Caco-2 (cell line): Measurements from ENCODE around the gene TMEM184C. TPM values are rescaled to one million over a fixed set of nuclear protein-coding genes. Genes with fewer than 3 reads are reported as not detected.

ENCODE experiments used
- BruUV-seq: library from RNA; stranded (reverse); fragments of 400-500 nt; replicated peaks from 2 replicates; lab custom pipeline; 2021; lab: Mats Ljungman, UMichigan
- CTCF ChIA-PET: fragments of 300-600 bp; sonication (Branson Sonifier 250); formaldehyde crosslinking; loops from one replicate; lab custom pipeline; 2022; ENCODE audit warnings: antibody characterized with exemption; lab: Charles Lee
- POLR2A ChIA-PET: fragments of 300-600 bp; sonication (Branson Sonifier 250); formaldehyde crosslinking; loops from one replicate; lab custom pipeline; 2022; ENCODE audit warnings: antibody characterized with exemption; lab: Charles Lee
- DNase-seq, 2 experiments: peaks; one replicate each; pipeline versions ENCODE4 v3.0.0 to v3.0.0-alpha.2; 2020 to 2022
- H3K27me3 ChIP-seq: replicated peaks from 2 replicates; pipeline ENCODE4 v1.6.0; 2011; ENCODE audit warnings: low read length; ENCODE audit not compliant: control insufficient read depth, insufficient read depth
- H3K36me3 ChIP-seq: 2 replicates; pipeline ENCODE4 v1.5.1; 2011; ENCODE audit warnings: low read length; ENCODE audit not compliant: control insufficient read depth, insufficient read depth
- H3K4me1 ChIP-seq: fragments of 250-450 bp; sonication (Bioruptor Pico); 2 replicates; pipeline ENCODE4 v1.5.1; 2020; ENCODE audit warnings: mild to moderate bottlenecking
- H3K4me3 ChIP-seq: 2 replicates; pipeline ENCODE4 v1.5.1; 2011; ENCODE audit warnings: low read depth, mild to moderate bottlenecking, control low read depth, low read length
- H3K9me3 ChIP-seq: fragments of 250-450 bp; sonication (Bioruptor Pico); 2 replicates; pipeline ENCODE4 v1.5.1; 2020; ENCODE audit warnings: mild to moderate bottlenecking, moderate library complexity
- H3K27ac Mint-ChIP-seq: one replicate; pipeline ENCODE4 v1.8.0; 2022; ENCODE audit warnings: mixed read lengths; ENCODE audit not compliant: unreplicated experiment
- H3K27me3 Mint-ChIP-seq: one replicate; pipeline ENCODE4 v1.8.0; 2022; ENCODE audit warnings: mixed read lengths; ENCODE audit not compliant: insufficient read depth, unreplicated experiment
- H3K36me3 Mint-ChIP-seq: one replicate; pipeline ENCODE4 v1.8.0; 2022; ENCODE audit warnings: mild to moderate bottlenecking, mixed read lengths; ENCODE audit not compliant: insufficient read depth, unreplicated experiment
- H3K4me1 Mint-ChIP-seq: one replicate; pipeline ENCODE4 v1.8.0; 2022; ENCODE audit warnings: low read depth, mixed read lengths; ENCODE audit not compliant: unreplicated experiment
- H3K4me3 Mint-ChIP-seq: one replicate; pipeline ENCODE4 v1.8.0; 2022; ENCODE audit warnings: mild to moderate bottlenecking, moderate library complexity, mixed read lengths; ENCODE audit not compliant: unreplicated experiment
- H3K9me3 Mint-ChIP-seq: one replicate; pipeline ENCODE4 v1.8.0; 2022; ENCODE audit warnings: mixed read lengths; ENCODE audit not compliant: unreplicated experiment
- CTCF ChIP-seq, 2 experiments: fragments of 200-600 bp in 1 of 2; IDR thresholded peaks; 1 replicate in 1 of 2; 2 replicates in 1 of 2; pipeline versions ENCODE4 v1.5.1 to v1.8.0; 2011 to 2022; ENCODE audit warnings: antibody characterized with exemption in 1 of 2, control low read depth in 1 of 2, inconsistent platforms in 1 of 2, low read depth in 1 of 2, low read length in 1 of 2, mild to moderate bottlenecking in 1 of 2, moderate library complexity in 1 of 2; ENCODE audit not compliant: insufficient read depth in 1 of 2, severe bottlenecking in 1 of 2, unreplicated experiment in 1 of 2
- intact Hi-C: fragments of 100-400 bp; cut with micrococcal nuclease; formaldehyde crosslinking; loops from one replicate; pipeline ENCODE4 v1.10.0; 2022; ENCODE audit not compliant: unreplicated experiment
- total RNA-seq: library from RNA; stranded (reverse); gene quantifications from 2 replicates; pipeline ENCODE4 v1.2.3, GENCODE V29; 2022

TMEM184C gene
- total RNA-seq, 1 experiment from 2014 or later: 36.2 TPM

- BruUV-seq: no TSS peak
- Histone ChIP-seq H3K36me3 (no peaks in the 10 kb centered on the region), H3K27me3 (no peaks in the 10 kb centered on the region), H3K4me3 (no peak overlapping the region), H3K4me1 (no peaks in the 10 kb centered on the region), H3K9me3 (no peaks in the 10 kb centered on the region)
- DNase-seq: peak; percentile 40 to 65
- Mint-ChIP-seq H3K9me3 (no peaks in the 10 kb centered on the region), H3K36me3 (no peaks in the 10 kb centered on the region), H3K4me1 (no peaks in the 10 kb centered on the region), H3K4me3 (no peak overlapping the region), H3K27me3 (no peaks in the 10 kb centered on the region), H3K27ac (no peak overlapping the region)
- CTCF ChIA-PET: interaction anchor here (0.7 to 2.5 kb wide), 4 partner anchors 71 to 572 kb away, joined by 3 to 21 read pairs (median 3); no protein-coding TSS in a partner anchor
- intact Hi-C loops: loop anchor here (1.0 to 5.0 kb wide), 5 partner anchors 72 to 571 kb away; no protein-coding TSS in a partner anchor
- peak; percentile 72 to 74 for TF ChIP-seq CTCF (IDR thresholded peaks at IDR 0.05; ENCODE audit: insufficient read depth in 1 of 2, low read depth in 1 of 2, low read length in 1 of 2, severe bottlenecking in 1 of 2, unreplicated experiment in 1 of 2)
- POLR2A ChIA-PET: no interaction called here
Observed at GRCh38 chr4:147590249-147590920, 26.8 kb upstream of the TMEM184C start.

DNA sequence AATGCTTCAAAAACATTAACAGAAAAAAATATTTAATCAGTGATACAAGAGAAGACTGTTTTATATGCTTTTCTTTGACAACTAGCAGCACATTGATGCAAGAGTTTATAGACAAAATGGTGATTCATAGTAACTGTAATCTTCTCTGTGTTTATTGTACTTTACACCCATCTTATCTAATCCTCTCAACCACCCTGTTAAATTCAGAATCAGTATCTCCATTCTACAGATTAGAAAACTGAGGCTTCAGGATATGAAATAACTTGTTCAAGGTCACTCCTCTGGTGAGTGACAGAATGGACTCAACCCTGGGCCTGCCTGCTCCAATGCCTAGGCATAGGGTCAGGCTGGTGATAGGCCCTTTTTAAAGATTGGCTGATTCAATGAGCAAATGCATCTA, 26.1 kb upstream of the TMEM184C start:
- ChIA-PET CTCF (interaction anchor here (0.7 to 2.5 kb wide), 4 partner anchors 72 to 572 kb away, joined by 3 to 21 read pairs (median 3); no protein-coding TSS in a partner anchor), POLR2A (no interaction called here)
- no TSS peak for BruUV-seq
- Mint-ChIP-seq H3K4me1 (no peaks in the 10 kb centered on the region), H3K9me3 (no peaks in the 10 kb centered on the region), H3K4me3 (no peak overlapping the region), H3K27me3 (no peaks in the 10 kb centered on the region), H3K27ac (no peak overlapping the region), H3K36me3 (no peaks in the 10 kb centered on the region)
- TF ChIP-seq CTCF (IDR thresholded peaks at IDR 0.05; ENCODE audit: insufficient read depth in 1 of 2, low read depth in 1 of 2, low read length in 1 of 2, severe bottlenecking in 1 of 2, unreplicated experiment in 1 of 2): no peak
- intact Hi-C loops: loop anchor here (5.0 kb wide), 1 partner anchor 494 kb away; no protein-coding TSS in a partner anchor
- Histone ChIP-seq H3K4me3 (no peak overlapping the region), H3K27me3 (no peaks in the 10 kb centered on the region), H3K9me3 (no peaks in the 10 kb centered on the region), H3K4me1 (no peaks in the 10 kb centered on the region), H3K36me3 (no peaks in the 10 kb centered on the region)
- no peak for DNase-seq

- ChIA-PET POLR2A (no interaction called here), CTCF (interaction anchor here (0.6 to 1.9 kb wide), 2 partner anchors 75 to 433 kb away, joined by 4 to 6 read pairs; no protein-coding TSS in a partner anchor)
- intact Hi-C loops: loop anchor here (5.0 kb wide), 1 partner anchor 497 kb away; no protein-coding TSS in a partner anchor
- no peaks in the 10 kb centered on the region for H3K27me3 ChIP-seq
- H3K9me3 ChIP-seq: no peaks in the 10 kb centered on the region
- no peaks in the 10 kb centered on the region for H3K9me3 Mint-ChIP-seq
- H3K36me3 ChIP-seq: no peaks in the 10 kb centered on the region
- peak in 1 of 2 experiments; percentile 8 for TF ChIP-seq CTCF (IDR thresholded peaks at IDR 0.05; ENCODE audit: insufficient read depth in 1 of 2, low read depth in 1 of 2, low read length in 1 of 2, severe bottlenecking in 1 of 2, unreplicated experiment in 1 of 2)
- no peak overlapping the region for H3K27ac Mint-ChIP-seq
- no peaks in the 10 kb centered on the region for H3K4me1 ChIP-seq
- H3K4me1 Mint-ChIP-seq: no peaks in the 10 kb centered on the region
- H3K4me3 ChIP-seq: no peak overlapping the region
- H3K4me3 Mint-ChIP-seq: no peak overlapping the region
- no peaks in the 10 kb centered on the region for H3K36me3 Mint-ChIP-seq
- BruUV-seq: no TSS peak
- DNase-seq: no peak
- H3K27me3 Mint-ChIP-seq: no peaks in the 10 kb centered on the region
Observed at GRCh38 chr4:147594107-147594506, 23.1 kb upstream of the TMEM184C start.
